ENCODE measurements around the gene SYK.

- TF ChIP-seq POLR2A (IDR thresholded peaks at IDR 0.05), result no peak
- no peak for TF ChIP-seq CTCF (IDR thresholded peaks at IDR 0.05 in 4 of 5, conservative IDR thresholded peaks at IDR 0.05 in 1 of 5)
Measured at GRCh38 chr9:90770927-90771326, 30.7 kb upstream of the SYK start.
